Measurements from ENCODE around the gene ROR1. TPM values are rescaled to one million over a fixed set of nuclear protein-coding genes. Genes with fewer than 3 reads are reported as not detected.

Gene ROR1
- total RNA-seq, 2 experiments from 2014 or later = 0.10 to 0.14 TPM

DNA sequence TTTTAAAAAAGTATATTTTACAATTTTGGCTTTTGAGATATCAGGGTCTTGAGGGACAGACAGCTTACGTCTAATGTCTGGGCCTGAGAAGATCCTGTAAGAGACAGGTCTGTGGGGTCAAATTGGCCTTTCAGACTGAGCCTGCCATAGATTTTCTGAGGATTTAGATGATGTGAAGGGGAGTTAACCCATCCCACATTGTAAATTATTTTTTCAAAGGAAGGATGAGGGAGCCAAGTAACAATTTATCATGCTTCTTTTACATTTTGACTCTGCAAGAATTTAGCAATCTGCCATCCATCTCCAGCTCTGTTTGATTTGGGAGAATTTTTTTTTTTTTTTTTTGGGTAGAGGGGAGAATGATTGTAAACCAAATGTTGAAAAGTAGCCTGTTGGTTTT, 160.9 kb downstream of the ROR1 start:
- intact Hi-C loops (cut with micrococcal nuclease) = loop anchor here (1.0 kb wide), 1 partner anchor 203 kb away; no protein-coding TSS in a partner anchor
- CTCF ChIA-PET = interaction anchor here (2.0 kb wide), 1 partner anchor 243 kb away, joined by 4 read pairs; no protein-coding TSS in a partner anchor
- no peaks in the 10 kb centered on the region for H3K27me3 Mint-ChIP-seq (ENCODE audit: low read depth)
- no peak overlapping the region for H3K27ac Mint-ChIP-seq
- H3K4me1 Mint-ChIP-seq (ENCODE audit: low read depth) = no peaks in the 10 kb centered on the region
- H3K9me3 Mint-ChIP-seq = no peaks in the 10 kb centered on the region
- H3K36me3 Mint-ChIP-seq (ENCODE audit: low read depth) = no peaks in the 10 kb centered on the region
- DNase-seq = no peak
- H3K4me3 Mint-ChIP-seq = no peak overlapping the region

DNA sequence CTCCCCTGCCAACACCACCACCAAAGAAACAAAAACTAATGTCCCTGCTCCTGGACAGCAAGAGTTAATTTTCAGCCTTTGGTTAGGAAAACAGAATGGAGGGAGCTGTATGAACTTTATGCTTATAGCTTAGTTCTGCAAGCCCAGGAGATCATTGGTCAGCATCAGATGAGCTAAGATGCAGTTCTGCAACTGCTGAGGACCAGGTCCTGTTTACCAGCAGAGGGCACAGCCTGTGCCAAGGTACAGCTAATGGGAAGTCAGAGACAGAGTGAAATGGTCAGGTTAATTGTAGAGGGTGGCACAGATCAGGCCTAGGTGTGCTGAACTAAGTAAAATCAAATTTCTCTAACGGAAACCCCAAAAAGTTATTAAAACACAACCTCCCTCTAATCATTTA, 161.3 kb downstream of the ROR1 start:
- CTCF ChIA-PET = interaction anchor here (2.0 kb wide), 1 partner anchor 243 kb away, joined by 4 read pairs; no protein-coding TSS in a partner anchor
- DNase-seq = no peak
- intact Hi-C loops (cut with micrococcal nuclease) = loop anchor here (1.0 kb wide), 1 partner anchor 202 kb away; no protein-coding TSS in a partner anchor
- Mint-ChIP-seq H3K27ac (no peak overlapping the region), H3K36me3 (ENCODE audit: low read depth) (no peaks in the 10 kb centered on the region), H3K27me3 (ENCODE audit: low read depth) (no peaks in the 10 kb centered on the region), H3K4me3 (no peak overlapping the region), H3K4me1 (ENCODE audit: low read depth) (no peaks in the 10 kb centered on the region), H3K9me3 (no peaks in the 10 kb centered on the region)

GRCh38 chr1:63935553-63935952, 161.7 kb downstream of the ROR1 start:
- Mint-ChIP-seq H3K27me3 (ENCODE audit: low read depth) (no peaks in the 10 kb centered on the region), H3K4me1 (ENCODE audit: low read depth) (no peaks in the 10 kb centered on the region), H3K9me3 (no peaks in the 10 kb centered on the region), H3K27ac (no peak overlapping the region), H3K36me3 (ENCODE audit: low read depth) (no peaks in the 10 kb centered on the region), H3K4me3 (no peak overlapping the region)
- no peak for DNase-seq
- intact Hi-C loops (cut with micrococcal nuclease) = loop anchor here (1.0 kb wide), 1 partner anchor 202 kb away; no protein-coding TSS in a partner anchor
- CTCF ChIA-PET = interaction anchor here (2.0 kb wide), 1 partner anchor 244 kb away, joined by 4 read pairs; no protein-coding TSS in a partner anchor

DNA sequence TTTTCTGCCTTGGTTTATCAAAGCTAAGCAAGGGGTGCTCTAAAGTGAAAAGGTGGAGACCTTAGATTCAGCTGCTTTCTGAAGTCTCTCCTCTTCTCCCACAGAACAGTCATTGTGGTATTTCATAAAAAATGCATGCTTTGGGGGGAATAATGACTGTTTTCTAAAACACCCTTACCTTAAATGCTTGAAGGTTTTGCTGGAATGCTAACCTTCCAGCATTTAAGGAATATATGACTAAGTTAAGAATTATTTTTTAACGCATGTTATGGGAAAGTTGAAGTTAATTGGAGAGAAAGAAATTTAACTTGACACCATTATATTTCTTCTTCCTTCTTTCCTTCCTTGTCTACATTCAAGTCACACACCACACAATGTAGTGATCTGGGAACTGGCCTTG, 162.5 kb downstream of the ROR1 start:
- Mint-ChIP-seq H3K36me3 (ENCODE audit: low read depth) (no peaks in the 10 kb centered on the region), H3K9me3 (no peaks in the 10 kb centered on the region), H3K4me3 (no peak overlapping the region), H3K27me3 (ENCODE audit: low read depth) (no peaks in the 10 kb centered on the region), H3K27ac (no peak overlapping the region), H3K4me1 (ENCODE audit: low read depth) (no peaks in the 10 kb centered on the region)
- no peak for DNase-seq
- intact Hi-C loops (cut with micrococcal nuclease) = no loop called here
- CTCF ChIA-PET = interaction anchor here (2.0 kb wide), 1 partner anchor 244 kb away, joined by 4 read pairs; no protein-coding TSS in a partner anchor

DNA sequence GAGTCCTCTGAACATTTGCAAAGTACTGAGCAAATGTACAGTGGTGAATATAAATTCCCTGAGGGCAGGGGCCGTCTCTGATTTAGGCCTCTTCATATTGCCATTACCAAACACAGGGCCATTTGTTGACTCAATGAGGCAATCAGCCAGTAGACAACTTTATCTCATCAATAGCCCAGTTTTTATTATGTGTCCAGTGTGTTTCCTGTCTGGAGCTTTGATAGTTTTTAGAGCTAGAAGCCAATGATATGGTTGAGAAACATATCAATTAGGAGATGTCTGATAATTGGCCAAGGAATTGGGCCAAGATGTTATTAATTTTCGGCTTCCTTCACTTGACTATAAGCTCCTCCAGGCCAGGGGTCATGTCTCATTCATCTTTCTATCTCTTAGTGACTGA, 163.0 kb downstream of the ROR1 start:
- Mint-ChIP-seq H3K27me3 (ENCODE audit: low read depth) (no peaks in the 10 kb centered on the region), H3K27ac (no peak overlapping the region), H3K9me3 (no peaks in the 10 kb centered on the region), H3K4me3 (no peak overlapping the region), H3K4me1 (ENCODE audit: low read depth) (no peaks in the 10 kb centered on the region), H3K36me3 (ENCODE audit: low read depth) (no peaks in the 10 kb centered on the region)
- no peak for DNase-seq
- CTCF ChIA-PET = interaction anchor here (2.0 kb wide), 1 partner anchor 245 kb away, joined by 4 read pairs; no protein-coding TSS in a partner anchor
- intact Hi-C loops (cut with micrococcal nuclease) = no loop called here

DNA sequence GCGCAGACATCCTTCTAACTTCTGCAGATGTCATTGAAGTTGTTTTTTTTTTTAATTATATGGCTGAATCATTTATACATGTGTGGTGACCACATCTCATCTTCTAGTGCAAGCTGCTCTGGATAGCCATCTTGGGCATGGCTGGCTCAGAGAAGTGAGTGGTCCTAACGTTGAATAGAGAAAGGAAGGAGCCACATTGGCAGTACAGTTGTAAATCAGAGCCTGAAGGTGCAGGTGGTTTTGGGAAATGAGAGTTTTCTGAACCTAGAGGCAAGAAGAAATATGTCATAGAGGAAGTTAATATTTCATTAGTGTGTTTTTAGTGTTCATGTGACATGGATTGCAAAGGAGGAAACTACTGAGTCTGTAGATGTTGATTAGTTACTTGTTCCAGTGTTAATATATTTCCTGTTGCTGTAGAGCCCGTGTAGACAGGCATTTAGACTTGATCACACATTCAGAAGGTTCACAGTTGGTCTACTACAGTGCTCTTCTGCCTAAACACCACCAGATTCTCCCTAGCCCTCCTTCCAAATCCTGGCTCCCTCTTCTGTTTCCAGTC, 163.7 kb downstream of the ROR1 start:
- no peak overlapping the region for H3K27ac Mint-ChIP-seq
- no peak for DNase-seq
- no peaks in the 10 kb centered on the region for H3K36me3 Mint-ChIP-seq (ENCODE audit: low read depth)
- H3K4me3 Mint-ChIP-seq = no peak overlapping the region
- H3K4me1 Mint-ChIP-seq (ENCODE audit: low read depth) = no peaks in the 10 kb centered on the region
- no peaks in the 10 kb centered on the region for H3K9me3 Mint-ChIP-seq
- intact Hi-C loops (cut with micrococcal nuclease) = no loop called here
- H3K27me3 Mint-ChIP-seq (ENCODE audit: low read depth) = no peaks in the 10 kb centered on the region
- CTCF ChIA-PET = no interaction called here

DNA sequence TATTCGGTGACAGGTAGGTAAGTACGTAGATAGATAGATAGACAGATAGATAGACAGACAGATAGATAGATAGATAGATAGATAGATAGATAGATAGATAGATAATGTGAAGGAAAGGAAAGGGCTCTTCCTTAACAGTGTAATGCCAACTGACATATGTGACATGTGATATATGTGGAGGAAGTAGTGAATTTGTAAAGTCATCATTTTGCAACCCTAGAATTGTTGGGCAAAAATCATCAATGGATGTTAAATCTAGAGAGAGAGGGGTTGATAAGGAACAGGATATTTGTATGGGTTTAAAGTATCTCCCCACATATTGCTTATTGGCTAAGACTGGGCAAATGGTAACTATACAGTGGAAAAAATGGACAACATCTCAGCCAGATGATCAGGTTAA, 166.6 kb downstream of the ROR1 start:
- no peak for DNase-seq
- Mint-ChIP-seq H3K36me3 (ENCODE audit: low read depth) (no peaks in the 10 kb centered on the region), H3K27me3 (ENCODE audit: low read depth) (peaks cover 2% of the 10 kb centered on the region), H3K9me3 (no peaks in the 10 kb centered on the region), H3K4me1 (ENCODE audit: low read depth) (no peaks in the 10 kb centered on the region), H3K27ac (no peak overlapping the region), H3K4me3 (no peak overlapping the region)
- CTCF ChIA-PET = no interaction called here
- intact Hi-C loops (cut with micrococcal nuclease) = no loop called here

DNA sequence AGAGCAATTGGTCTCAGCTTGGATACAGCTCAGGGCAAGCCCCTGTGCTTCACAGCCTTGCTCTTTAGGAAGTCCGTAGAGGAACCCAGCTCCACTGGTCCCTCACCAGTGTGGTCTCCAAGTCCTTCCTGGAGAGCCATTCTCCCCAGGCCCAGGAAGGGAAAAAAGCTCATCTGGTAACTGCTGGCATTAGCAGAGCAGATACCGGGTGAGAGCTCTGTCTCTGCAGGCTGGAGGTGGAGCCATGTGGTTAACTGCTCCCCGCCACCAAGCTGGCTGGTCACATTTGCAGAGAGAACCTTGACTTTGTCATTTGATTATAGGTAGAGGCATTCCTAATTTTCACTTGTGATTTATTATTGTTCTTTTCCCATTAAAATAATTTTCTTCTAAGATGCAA, 169.6 kb downstream of the ROR1 start:
- H3K27ac Mint-ChIP-seq = no peak overlapping the region
- no peaks in the 10 kb centered on the region for H3K36me3 Mint-ChIP-seq (ENCODE audit: low read depth)
- H3K9me3 Mint-ChIP-seq = no peaks in the 10 kb centered on the region
- CTCF ChIA-PET = interaction anchor here (0.6 kb wide), 1 partner anchor 549 kb away, joined by 3 read pairs; no protein-coding TSS in a partner anchor
- H3K4me3 Mint-ChIP-seq = no peak overlapping the region
- DNase-seq = no peak
- peaks cover 2% of the 10 kb centered on the region for H3K27me3 Mint-ChIP-seq (ENCODE audit: low read depth)
- intact Hi-C loops (cut with micrococcal nuclease) = no loop called here
- H3K4me1 Mint-ChIP-seq (ENCODE audit: low read depth) = no peaks in the 10 kb centered on the region

DNA sequence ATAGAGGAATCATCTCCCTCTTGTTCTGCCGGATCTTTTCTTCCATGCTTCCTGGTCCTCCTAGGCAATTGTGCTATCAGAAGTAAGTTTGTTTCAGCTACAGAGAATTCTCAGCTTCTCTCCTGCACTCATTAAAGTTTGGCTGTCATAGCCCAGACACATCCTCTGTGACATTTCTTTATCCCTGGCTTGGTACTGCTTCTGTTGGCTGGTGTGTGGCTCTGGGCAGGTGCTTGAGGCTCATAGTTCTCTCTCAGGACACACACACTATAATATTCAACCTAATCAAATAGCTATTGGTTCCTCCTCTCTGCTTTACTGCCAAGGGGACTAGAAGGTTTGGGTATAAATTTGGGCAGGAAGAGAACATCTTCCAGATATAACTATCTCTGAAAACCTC, 172.1 kb downstream of the ROR1 start:
- Mint-ChIP-seq H3K4me1 (ENCODE audit: low read depth) (no peaks in the 10 kb centered on the region), H3K36me3 (ENCODE audit: low read depth) (no peaks in the 10 kb centered on the region)
- CTCF ChIA-PET = no interaction called here

GRCh38 chr1:63946866-63947491, 173.2 kb downstream of the ROR1 start:
- H3K9me3 Mint-ChIP-seq = no peaks in the 10 kb centered on the region
- no peaks in the 10 kb centered on the region for H3K36me3 Mint-ChIP-seq (ENCODE audit: low read depth)
- H3K4me3 Mint-ChIP-seq = no peak overlapping the region
- CTCF ChIA-PET = no interaction called here
- intact Hi-C loops (cut with micrococcal nuclease) = no loop called here
- H3K27ac Mint-ChIP-seq = no peak overlapping the region
- no peak for DNase-seq
- H3K4me1 Mint-ChIP-seq (ENCODE audit: low read depth) = no peaks in the 10 kb centered on the region
- H3K27me3 Mint-ChIP-seq (ENCODE audit: low read depth) = peaks cover 2% of the 10 kb centered on the region

More for the DNA sequence above, 172.1 kb downstream of the ROR1 start:
- Mint-ChIP-seq H3K4me3 (no peak overlapping the region), H3K27me3 (ENCODE audit: low read depth) (peaks cover 2% of the 10 kb centered on the region), H3K27ac (no peak overlapping the region), H3K9me3 (no peaks in the 10 kb centered on the region)
- intact Hi-C loops (cut with micrococcal nuclease) = no loop called here
- no peak for DNase-seq

- CTCF ChIA-PET = no interaction called here
Observed at GRCh38 chr1:63947904-63948303, 174.1 kb downstream of the ROR1 start.

GRCh38 chr1:63950023-63950422, 176.2 kb downstream of the ROR1 start:
- DNase-seq = no peak
- Mint-ChIP-seq H3K4me1 (ENCODE audit: low read depth) (no peaks in the 10 kb centered on the region), H3K27ac (no peak overlapping the region), H3K4me3 (no peak overlapping the region), H3K9me3 (peaks cover 10% of the 10 kb centered on the region), H3K36me3 (ENCODE audit: low read depth) (peaks cover 3% of the 10 kb centered on the region), H3K27me3 (ENCODE audit: low read depth) (no peaks in the 10 kb centered on the region)
- CTCF ChIA-PET = no interaction called here
- intact Hi-C loops (cut with micrococcal nuclease) = no loop called here

More at GRCh38 chr1:63947904-63948303, 174.1 kb downstream of the ROR1 start:
- intact Hi-C loops (cut with micrococcal nuclease) = no loop called here
- H3K27ac Mint-ChIP-seq = no peak overlapping the region
- H3K9me3 Mint-ChIP-seq = no peaks in the 10 kb centered on the region
- H3K4me3 Mint-ChIP-seq = no peak overlapping the region
- no peaks in the 10 kb centered on the region for H3K36me3 Mint-ChIP-seq (ENCODE audit: low read depth)
- peaks cover 2% of the 10 kb centered on the region for H3K27me3 Mint-ChIP-seq (ENCODE audit: low read depth)
- no peak for DNase-seq
- no peaks in the 10 kb centered on the region for H3K4me1 Mint-ChIP-seq (ENCODE audit: low read depth)

Measured in activated naive CD4-positive, alpha-beta T cell treated with anti-CD3 and anti-CD28 coated beads for 36 hours (primary cell).